Adrenal gland (tissue), 12 donors: ENCODE results near the gene EPHA4. TPM values are rescaled to one million over a fixed set of nuclear protein-coding genes. Genes with fewer than 3 reads are reported as not detected.

ENCODE experiments used
- DNase-seq, 7 donors: peaks; one replicate each; pipeline ENCODE4 v3.0.0-alpha.2; 2019 to 2020
- H3K27ac ChIP-seq, 5 donors: fragments of 200-600 bp; sonication (generic) in 4 of 5; 1 replicate in 3 of 5; 2 replicates in 2 of 5; pipeline versions ENCODE4 v1.5.1 to v1.8.0; 2016 to 2020; ENCODE audit warnings: mild to moderate bottlenecking in 1 of 5
- H3K27me3 ChIP-seq: fragments of 200-600 bp; 2 replicates; pipeline ENCODE4 v1.8.0; 2021
- H3K36me3 ChIP-seq, 2 donors: fragments of 200-600 bp; replicated peaks in 1 of 2; 1 replicate in 1 of 2; 2 replicates in 1 of 2; pipeline versions ENCODE4 v1.5.1 to v1.8.0; 2018 to 2022
- H3K4me1 ChIP-seq, 2 donors: fragments of 200-600 bp; replicated peaks in 1 of 2; 1 replicate in 1 of 2; 2 replicates in 1 of 2; pipeline versions ENCODE4 v1.5.1 to v1.8.0; 2018 to 2021
- H3K4me3 ChIP-seq, 4 donors: fragments of 200-600 bp; sonication (generic) in 3 of 4; one replicate each; pipeline ENCODE4 v1.5.1; 2016 to 2018
- H3K9me3 ChIP-seq, 3 donors: fragments of 200-600 bp; sonication (generic) in 1 of 3; replicated peaks in 1 of 3; 1 replicate in 2 of 3; 2 replicates in 1 of 3; pipeline versions ENCODE4 v1.5.1 to v1.8.0; 2016 to 2021
- CTCF ChIP-seq, 6 experiments: fragments of 450-650 bp in 4 of 6; fragments of 200-600 bp in 2 of 6; sonication (generic) in 1 of 6; IDR thresholded peaks; 1 replicate in 5 of 6; 2 replicates in 1 of 6; pipeline versions ENCODE4 v1.5.1 to v1.8.0; 2016 to 2021; ENCODE audit warnings: antibody characterized with exemption in 6 of 6, mild to moderate bottlenecking in 2 of 6, moderate library complexity in 1 of 6
- POLR2A ChIP-seq, 2 donors: fragments of 450-650 bp; IDR thresholded peaks; one replicate each; pipeline ENCODE4 v1.6.1; 2017; ENCODE audit warnings: antibody characterized with exemption in 2 of 2, mild to moderate bottlenecking in 2 of 2, moderate library complexity in 1 of 2
- WGBS, 4 donors: extraction: QIAGEN DNeasy Blood & Tissue Kit in 2 of 4; methylation state at CpG; one replicate each; pipeline versions ENCODE4 v1.1.5 to v1.1.7; 2013 to 2017; 5-methylcytosine and 5-hydroxymethylcytosine counted together
- intact Hi-C, 2 donors: fragments of 100-400 bp; cut with DNase I; formaldehyde crosslinking; loops; one replicate each; pipeline versions ENCODE4 v1.14.1 to v1.15.0; 2022 to 2023
- polyA plus RNA-seq, 3 donors: library from polyadenylated mRNA; stranded (reverse); fragments of 200-250 nt in 2 of 3; fragments of 350-450 nt in 1 of 3; fragmentation: Illumina TruSeq in 1 of 3; extraction: RNeasy Lipid Tissue Mini Kit (QIAGEN cat#74804) in 1 of 3; gene quantifications; one replicate each; pipeline ENCODE4 v1.2.3, GENCODE V29; 2013 to 2014
- total RNA-seq, 9 donors: library from RNA; depleted of rRNA in 4 of 9; stranded (reverse); fragments of >200 nt in 4 of 9; fragments of 120-200 nt in 1 of 9; fragmentation: NEBNext Ultra II Directional in 1 of 9; extraction: Animal tissue kit (Norgen Biotek cat#: 25700) in 1 of 9; gene quantifications; one replicate each; pipeline versions ENCODE4 v1.1.0 to v1.2.4, GENCODE V29; 2013 to 2023
- donor health status: healthy with polysubstance abuse.
- donor health status: Bipolar disorder and iron deficiency.
- donor health status: DM: yes; HTN: yes; CAD: no.
- donor health status: DM: no; HTN: no; CAD: no.
- donor health status: DM: no; HTN: no; CAD: no.
- donor health status: DM: yes; HTN: yes; CAD: no.

The EPHA4 gene
- total and polyA plus RNA-seq, 12 donors = 3.0 to 72.9 (median 12.1) TPM

DNA sequence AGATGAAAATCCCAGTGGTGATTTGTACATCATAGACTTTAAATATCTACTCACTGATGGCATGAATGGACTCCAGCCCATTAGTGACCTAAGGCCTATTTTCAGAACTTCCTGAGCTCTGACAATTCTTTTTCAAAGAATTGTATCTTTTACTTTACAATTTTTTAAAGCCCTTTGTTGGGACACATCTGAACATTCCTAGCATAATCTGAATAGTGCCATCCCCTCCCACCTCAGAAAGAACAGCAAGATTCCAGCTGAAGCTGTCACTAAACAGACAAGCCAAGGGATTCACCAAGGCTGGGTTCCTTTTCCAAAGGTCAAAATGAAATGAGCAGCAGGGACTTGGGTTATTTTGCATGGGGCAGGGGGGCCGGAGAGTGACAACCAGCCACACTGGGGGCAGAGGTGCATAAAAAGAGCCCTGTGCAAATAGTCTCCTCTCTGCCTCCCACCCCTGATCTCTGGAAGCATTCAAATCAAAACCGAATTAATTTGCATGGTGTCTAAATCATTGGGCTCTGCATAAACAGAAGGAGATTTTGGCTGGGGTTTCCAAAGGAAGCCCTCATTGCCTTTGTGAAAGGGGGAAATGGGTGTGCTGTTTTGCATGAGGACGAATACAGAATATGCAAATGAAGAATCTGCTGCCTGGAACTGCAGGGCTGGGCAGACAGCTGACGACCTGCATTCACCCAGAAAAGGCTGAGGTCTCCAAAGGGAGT lies 17.2 kb downstream of the EPHA4 start:
- no peak overlapping the region for H3K27ac ChIP-seq
- intact Hi-C loops = no loop called here
- no peaks in the 10 kb centered on the region for H3K36me3 ChIP-seq
- DNase-seq = no peak
- no peaks in the 10 kb centered on the region for H3K27me3 ChIP-seq
- H3K4me1 ChIP-seq = no peaks in the 10 kb centered on the region
- TF ChIP-seq POLR2A (IDR thresholded peaks at IDR 0.05) = no peak
- no peak for TF ChIP-seq CTCF (IDR thresholded peaks at IDR 0.05)
- H3K4me3 ChIP-seq = no peak overlapping the region
- 60 to 81% (median 70%) methylated on average over 4 of the region's 4 CpGs for WGBS, 4 donors
- H3K9me3 ChIP-seq = no peaks in the 10 kb centered on the region

DNA sequence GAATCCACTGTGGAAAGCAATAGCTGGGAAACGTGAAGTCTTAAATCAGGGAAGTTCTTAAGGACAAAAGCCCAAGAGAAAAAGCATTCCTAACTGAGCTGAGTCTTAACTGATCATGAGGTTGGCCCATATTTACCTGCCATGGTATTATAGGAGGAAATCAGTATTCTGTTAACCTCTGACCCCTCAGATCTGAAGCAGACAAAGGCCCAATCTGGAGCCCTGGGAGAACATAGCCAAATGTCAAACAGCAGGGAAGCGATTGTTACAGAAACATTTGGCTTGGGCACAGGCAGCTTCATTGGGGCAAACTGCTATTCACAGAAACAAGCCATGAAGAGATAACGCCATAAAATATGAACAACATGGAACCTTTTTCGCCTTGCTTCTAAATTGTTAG lies 18.8 kb downstream of the EPHA4 start:
- TF ChIP-seq POLR2A (IDR thresholded peaks at IDR 0.05) (no peak), CTCF (IDR thresholded peaks at IDR 0.05) (no peak)
- WGBS, 4 donors = 90 to 96% (median 93%) methylated on average over 4 of the region's 4 CpGs
- no peak overlapping the region for H3K27ac ChIP-seq

GRCh38 chr2:221552291-221552690 lies 19.8 kb downstream of the EPHA4 start:
- TF ChIP-seq CTCF (IDR thresholded peaks at IDR 0.05) (no peak), POLR2A (IDR thresholded peaks at IDR 0.05) (no peak)
- intact Hi-C loops = no loop called here
- Histone ChIP-seq H3K36me3 (no peaks in the 10 kb centered on the region), H3K4me1 (no peaks in the 10 kb centered on the region), H3K27me3 (peaks cover 3% of the 10 kb centered on the region), H3K4me3 (no peak overlapping the region), H3K9me3 (no peaks in the 10 kb centered on the region), H3K27ac (no peak overlapping the region)
- 90 to 96% (median 93%) methylated on average over 4 of the region's 4 CpGs for WGBS, 4 donors
- no peak for DNase-seq

More for the DNA sequence above, 18.8 kb downstream of the EPHA4 start:
- Histone ChIP-seq H3K9me3 (no peaks in the 10 kb centered on the region), H3K4me1 (no peaks in the 10 kb centered on the region), H3K4me3 (no peak overlapping the region), H3K27me3 (peaks cover 3% of the 10 kb centered on the region), H3K36me3 (no peaks in the 10 kb centered on the region)
- intact Hi-C loops = no loop called here
- no peak for DNase-seq

DNA sequence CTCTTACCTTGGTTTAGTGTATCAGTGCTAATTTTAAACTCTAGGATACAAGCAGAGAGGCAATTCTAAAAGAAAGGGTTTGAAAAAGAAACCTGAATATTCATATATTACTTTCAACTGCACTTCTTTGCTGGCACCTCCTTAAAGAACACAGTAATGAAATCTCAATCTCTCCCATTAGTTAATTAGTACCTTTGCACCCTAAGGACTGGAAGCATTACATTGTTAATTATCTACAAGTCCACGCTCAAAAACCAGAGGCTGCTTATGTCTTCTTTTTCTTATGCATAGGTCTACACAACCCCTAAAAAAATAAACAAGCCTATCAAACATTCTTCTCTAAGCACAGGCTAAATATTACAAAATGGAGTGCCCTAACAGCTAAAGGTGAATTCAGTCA lies 20.2 kb downstream of the EPHA4 start:
- H3K4me1 ChIP-seq = no peaks in the 10 kb centered on the region
- no peak overlapping the region for H3K27ac ChIP-seq
- H3K9me3 ChIP-seq = no peaks in the 10 kb centered on the region
- no peak overlapping the region for H3K4me3 ChIP-seq
- 89 to 94% (median 92%) methylated on average over 1 of the region's 1 CpG for WGBS, 4 donors
- intact Hi-C loops = no loop called here
- TF ChIP-seq CTCF (IDR thresholded peaks at IDR 0.05) = no peak
- TF ChIP-seq POLR2A (IDR thresholded peaks at IDR 0.05) = no peak
- H3K36me3 ChIP-seq = no peaks in the 10 kb centered on the region
- peaks cover 3% of the 10 kb centered on the region for H3K27me3 ChIP-seq
- DNase-seq = no peak
